GM08714 (cell line): Measurements from ENCODE around the gene INTS6.

Experiments used
- H3K4me3 ChIP-seq: fragments of 200-500 bp; sonication (Bioruptor generic); 2 replicates; pipeline ENCODE4 v1.5.1; 2014; ENCODE audit warnings: mild to moderate bottlenecking, low read length, inconsistent platforms
- ZNF274 ChIP-seq: IDR thresholded peaks from 2 replicates; pipeline ENCODE4 v1.6.1; 2012; ENCODE audit warnings: mild to moderate bottlenecking, low read depth, low read length

The INTS6 gene

GRCh38 chr13:51317262-51317661, 135.6 kb downstream of the INTS6 start:
- no peak for TF ChIP-seq ZNF274

GRCh38 chr13:51313619-51314018, 139.2 kb downstream of the INTS6 start:
- TF ChIP-seq ZNF274 = no peak
- no peak overlapping the region for H3K4me3 ChIP-seq

More at GRCh38 chr13:51317262-51317661, 135.6 kb downstream of the INTS6 start:
- H3K4me3 ChIP-seq = no peak overlapping the region

- no peak overlapping the region for H3K4me3 ChIP-seq
- no peak for TF ChIP-seq ZNF274
Observed at GRCh38 chr13:51311957-51312520, 140.8 kb downstream of the INTS6 start.
